Tibial artery (tissue), 4 donors: ENCODE measurements around the gene SGCA.

Source experiments
- DNase-seq, 2 donors: peaks; one replicate each; pipeline ENCODE4 v3.0.0-alpha.2; 2019
- H3K27ac ChIP-seq, 2 donors: fragments of 200-600 bp; sonication (generic) in 1 of 2; 1 replicate in 1 of 2; 2 replicates in 1 of 2; pipeline ENCODE4 v1.5.1; 2018 to 2019; ENCODE audit warnings: mild to moderate bottlenecking in 1 of 2
- H3K27me3 ChIP-seq, 2 donors: fragments of 200-600 bp; sonication (generic) in 1 of 2; one replicate each; pipeline versions ENCODE4 v1.5.1 to v1.6.0; 2016 to 2019
- H3K36me3 ChIP-seq, 3 donors: fragments of 200-600 bp; sonication (generic) in 2 of 3; one replicate each; pipeline ENCODE4 v1.5.1; 2016 to 2019; ENCODE audit warnings: mild to moderate bottlenecking in 2 of 3
- H3K4me1 ChIP-seq, 4 donors: fragments of 200-600 bp; sonication (generic) in 2 of 4; 1 replicate in 3 of 4; 2 replicates in 1 of 4; pipeline ENCODE4 v1.5.1; 2016 to 2019
- H3K4me3 ChIP-seq, 2 donors: fragments of 200-600 bp; sonication (generic) in 1 of 2; 1 replicate in 1 of 2; 2 replicates in 1 of 2; pipeline ENCODE4 v1.5.1; 2018 to 2019; ENCODE audit warnings: mild to moderate bottlenecking in 2 of 2
- H3K9me3 ChIP-seq, 3 donors: fragments of 200-600 bp; sonication (generic) in 1 of 3; one replicate each; pipeline ENCODE4 v1.5.1; 2016 to 2019
- intact Hi-C: fragments of 100-400 bp; cut with DNase I; formaldehyde crosslinking; loops from one replicate; pipeline ENCODE4 v1.15.0; 2023; ENCODE audit warnings: low total_unique reads
- TF ChIP-seq, protein P1 (sequence below), 2 experiments: fragments of 200-600 bp in 1 of 2; fragments of 450-650 bp in 1 of 2; IDR thresholded peaks; one replicate each; pipeline ENCODE4 v1.5.1; 2017 to 2019; ENCODE audit warnings: antibody characterized with exemption in 2 of 2, mild to moderate bottlenecking in 1 of 2, moderate library complexity in 1 of 2

SGCA gene

GRCh38 chr17:50144845-50145531 is 20.8 kb upstream of the SGCA start:
- TF ChIP-seq, protein P1, sequence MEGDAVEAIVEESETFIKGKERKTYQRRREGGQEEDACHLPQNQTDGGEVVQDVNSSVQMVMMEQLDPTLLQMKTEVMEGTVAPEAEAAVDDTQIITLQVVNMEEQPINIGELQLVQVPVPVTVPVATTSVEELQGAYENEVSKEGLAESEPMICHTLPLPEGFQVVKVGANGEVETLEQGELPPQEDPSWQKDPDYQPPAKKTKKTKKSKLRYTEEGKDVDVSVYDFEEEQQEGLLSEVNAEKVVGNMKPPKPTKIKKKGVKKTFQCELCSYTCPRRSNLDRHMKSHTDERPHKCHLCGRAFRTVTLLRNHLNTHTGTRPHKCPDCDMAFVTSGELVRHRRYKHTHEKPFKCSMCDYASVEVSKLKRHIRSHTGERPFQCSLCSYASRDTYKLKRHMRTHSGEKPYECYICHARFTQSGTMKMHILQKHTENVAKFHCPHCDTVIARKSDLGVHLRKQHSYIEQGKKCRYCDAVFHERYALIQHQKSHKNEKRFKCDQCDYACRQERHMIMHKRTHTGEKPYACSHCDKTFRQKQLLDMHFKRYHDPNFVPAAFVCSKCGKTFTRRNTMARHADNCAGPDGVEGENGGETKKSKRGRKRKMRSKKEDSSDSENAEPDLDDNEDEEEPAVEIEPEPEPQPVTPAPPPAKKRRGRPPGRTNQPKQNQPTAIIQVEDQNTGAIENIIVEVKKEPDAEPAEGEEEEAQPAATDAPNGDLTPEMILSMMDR (IDR thresholded peaks at IDR 0.05): no peak
- no peak for DNase-seq
- H3K27ac ChIP-seq: peak overlapping the region; percentile 91 to 93
- H3K4me1 ChIP-seq: peaks cover 0 to 49% (median 39%) of the 10 kb centered on the region in 4 donors
- H3K4me3 ChIP-seq: no peak overlapping the region
- intact Hi-C loops: no loop called here
- no peaks in the 10 kb centered on the region for H3K27me3 ChIP-seq
- no peaks in the 10 kb centered on the region for H3K9me3 ChIP-seq
- peaks cover 40 to 61% (median 52%) of the 10 kb centered on the region in 3 donors for H3K36me3 ChIP-seq

DNA sequence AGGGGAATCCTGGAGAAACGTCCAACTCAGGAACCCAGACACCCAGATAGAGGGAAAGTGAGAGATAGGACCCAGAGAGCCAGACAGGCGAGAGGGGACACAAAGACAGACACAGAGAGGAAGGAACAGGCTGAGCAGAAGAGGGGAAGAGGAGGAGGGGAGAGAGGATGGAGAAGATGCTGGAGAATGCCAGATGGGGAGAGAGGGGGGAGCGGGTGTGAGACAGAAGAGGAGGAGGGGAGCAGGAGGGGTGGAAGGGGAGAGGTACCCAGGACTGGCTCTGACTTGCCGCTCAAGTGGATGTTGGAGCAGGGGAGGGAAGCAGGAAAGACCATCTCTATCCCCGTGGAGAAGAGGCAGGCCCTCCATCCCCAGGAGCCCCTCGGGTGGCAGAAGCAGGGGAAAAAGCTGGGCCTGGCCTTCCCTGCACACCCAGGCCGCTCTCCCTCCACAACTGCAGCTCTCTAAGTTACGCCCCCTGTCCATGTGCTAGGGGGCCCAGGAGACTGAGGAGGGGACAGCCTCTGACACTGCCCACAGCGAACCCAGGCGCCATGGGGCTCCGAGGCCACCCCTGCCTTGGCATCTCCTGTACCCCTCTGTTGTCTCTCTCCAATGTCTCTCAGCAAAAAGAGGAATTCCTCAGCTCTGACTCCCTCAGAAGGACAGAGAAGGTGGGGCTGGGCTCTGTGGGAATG is 20.1 kb upstream of the SGCA start:
- H3K4me1 ChIP-seq: peaks cover 0 to 49% (median 36%) of the 10 kb centered on the region in 4 donors
- H3K9me3 ChIP-seq: no peaks in the 10 kb centered on the region
- intact Hi-C loops: no loop called here
- peaks cover 34 to 54% (median 47%) of the 10 kb centered on the region in 3 donors for H3K36me3 ChIP-seq
- no peaks in the 10 kb centered on the region for H3K27me3 ChIP-seq
- TF ChIP-seq, protein P1 (IDR thresholded peaks at IDR 0.05): no peak
- peak overlapping the region; percentile 91 to 93 for H3K27ac ChIP-seq
- no peak for DNase-seq
- peak overlapping the region; percentile 74 to 84 for H3K4me3 ChIP-seq

- H3K27me3 ChIP-seq: no peaks in the 10 kb centered on the region
- peak overlapping the region; percentile 91 to 93 for H3K27ac ChIP-seq
- H3K4me1 ChIP-seq: peaks cover 0 to 53% (median 36%) of the 10 kb centered on the region in 4 donors
- intact Hi-C loops: no loop called here
- H3K9me3 ChIP-seq: no peaks in the 10 kb centered on the region
- H3K4me3 ChIP-seq: peak overlapping the region; percentile 74 to 84
- peaks cover 34 to 47% (median 40%) of the 10 kb centered on the region in 3 donors for H3K36me3 ChIP-seq
- TF ChIP-seq, protein P1 (IDR thresholded peaks at IDR 0.05): no peak
- DNase-seq: no peak
Observed at GRCh38 chr17:50146230-50146926, 19.4 kb upstream of the SGCA start.

DNA sequence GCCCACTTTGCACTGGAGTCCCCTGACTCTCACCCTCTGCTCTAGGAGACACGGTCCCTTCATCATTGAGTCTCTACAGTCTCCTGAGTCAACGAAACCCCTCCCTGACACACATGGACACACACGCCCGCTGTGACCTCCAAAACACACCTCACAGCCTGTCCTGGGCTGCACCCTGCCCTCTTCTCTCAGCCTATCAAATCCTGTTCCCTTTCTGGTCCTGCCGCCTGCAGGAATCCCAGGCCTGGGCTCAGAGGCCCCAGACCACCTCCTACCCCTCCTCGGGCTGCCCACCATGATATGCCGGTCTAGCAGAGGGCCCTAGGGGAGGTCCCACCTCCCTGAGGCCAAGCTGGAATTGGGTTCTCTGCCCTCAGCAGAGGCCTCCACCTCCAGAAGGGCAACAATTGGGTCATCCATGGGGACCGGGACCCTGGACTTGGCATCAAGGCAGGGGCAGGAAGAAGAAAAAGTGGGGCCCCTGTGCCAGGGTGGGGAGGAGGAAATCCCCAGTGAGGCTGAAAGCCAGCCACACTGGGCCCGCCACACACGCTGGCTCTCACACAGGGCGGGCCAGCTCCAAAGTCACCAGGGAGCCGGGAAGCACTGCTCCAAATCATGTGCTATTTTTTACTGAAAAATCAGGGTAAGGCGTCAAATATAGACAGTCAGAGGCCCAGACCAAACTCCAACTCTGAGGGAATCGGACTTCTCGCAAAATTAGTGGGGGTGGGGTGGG is 18.7 kb upstream of the SGCA start:
- intact Hi-C loops: no loop called here
- no peaks in the 10 kb centered on the region for H3K27me3 ChIP-seq
- peak overlapping the region; percentile 91 to 93 for H3K27ac ChIP-seq
- H3K4me1 ChIP-seq: peaks cover 0 to 60% (median 38%) of the 10 kb centered on the region in 4 donors
- no peaks in the 10 kb centered on the region for H3K9me3 ChIP-seq
- DNase-seq: peak; percentile 71 to 89
- H3K36me3 ChIP-seq: peaks cover 28 to 40% (median 33%) of the 10 kb centered on the region in 3 donors
- TF ChIP-seq, protein P1 (IDR thresholded peaks at IDR 0.05): no peak
- H3K4me3 ChIP-seq: peak overlapping the region; percentile 74 to 84

- TF ChIP-seq, protein P1 (IDR thresholded peaks at IDR 0.05): no peak
- Histone ChIP-seq H3K9me3 (no peaks in the 10 kb centered on the region), H3K27me3 (no peaks in the 10 kb centered on the region), H3K4me1 (peaks cover 0 to 68% (median 45%) of the 10 kb centered on the region in 4 donors), H3K36me3 (peaks cover 21 to 33% (median 25%) of the 10 kb centered on the region in 3 donors), H3K27ac (peak overlapping the region; percentile 91 to 93), H3K4me3 (peak overlapping the region; percentile 74 to 84)
- intact Hi-C loops: no loop called here
- peak in 1 of 2 donors; percentile 75 for DNase-seq
Observed at GRCh38 chr17:50147841-50148225, 18.0 kb upstream of the SGCA start.
